Hepatocyte (in vitro differentiated cells): ENCODE measurements around the gene GPR3.

Experiments
- CTCF ChIP-seq: fragments of 200-600 bp; sonication (generic); IDR thresholded peaks from 2 replicates; pipeline ENCODE4 v1.5.1; 2016; ENCODE audit warnings: antibody characterized with exemption, mild to moderate bottlenecking; ENCODE audit not compliant: poor library complexity
- EZH2phosphoT487 ChIP-seq: fragments of 200-600 bp; sonication (generic); IDR thresholded peaks from one replicate; pipeline ENCODE4 v1.6.1; 2018; ENCODE audit warnings: antibody characterized with exemption, mild to moderate bottlenecking, low read depth, moderate library complexity; ENCODE audit not compliant: unreplicated experiment, severe bottlenecking

GRCh38 chr1:27444632-27445031, 52.2 kb downstream of the GPR3 start:
- TF ChIP-seq CTCF (no peak), EZH2phosphoT487 (no peak)
